HG02642 (cell line): ENCODE data around the gene CLOCK.

ENCODE experiments used
- ATAC-seq: cut with Tn5 transposase; IDR thresholded peaks from one replicate; pipeline ENCODE4 v1.9.1; 2021; ENCODE audit warnings: mild to moderate bottlenecking; ENCODE audit not compliant: unreplicated experiment, poor library complexity

Gene CLOCK

GRCh38 chr4:55386840-55387239 lies 159.9 kb downstream of the CLOCK start:
- ATAC-seq: no peak

- peak; percentile 81 for ATAC-seq
Observed at GRCh38 chr4:55386073-55386472, 160.6 kb downstream of the CLOCK start.

DNA sequence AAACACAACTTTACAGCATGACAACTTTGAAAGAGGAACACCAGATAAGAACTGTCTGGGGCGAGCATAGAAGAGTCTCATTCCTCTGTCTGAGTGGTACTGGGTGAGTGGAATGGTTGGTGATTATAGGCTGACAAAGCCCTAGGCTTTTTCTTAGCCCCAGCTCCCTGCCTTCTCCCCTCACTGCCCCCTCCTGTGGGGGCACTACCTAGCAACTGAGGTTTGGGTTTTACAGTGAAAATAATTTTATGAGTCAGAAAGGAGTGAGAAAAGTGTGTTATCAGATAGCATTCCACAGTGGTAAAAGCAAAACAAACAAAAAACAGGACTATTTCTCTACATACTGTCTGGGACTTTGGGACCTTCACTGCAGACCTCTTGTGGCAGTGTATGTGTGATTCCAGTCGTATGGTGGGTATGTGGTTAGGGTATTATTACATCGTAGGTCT lies 161.5 kb downstream of the CLOCK start:
- no peak for ATAC-seq

DNA sequence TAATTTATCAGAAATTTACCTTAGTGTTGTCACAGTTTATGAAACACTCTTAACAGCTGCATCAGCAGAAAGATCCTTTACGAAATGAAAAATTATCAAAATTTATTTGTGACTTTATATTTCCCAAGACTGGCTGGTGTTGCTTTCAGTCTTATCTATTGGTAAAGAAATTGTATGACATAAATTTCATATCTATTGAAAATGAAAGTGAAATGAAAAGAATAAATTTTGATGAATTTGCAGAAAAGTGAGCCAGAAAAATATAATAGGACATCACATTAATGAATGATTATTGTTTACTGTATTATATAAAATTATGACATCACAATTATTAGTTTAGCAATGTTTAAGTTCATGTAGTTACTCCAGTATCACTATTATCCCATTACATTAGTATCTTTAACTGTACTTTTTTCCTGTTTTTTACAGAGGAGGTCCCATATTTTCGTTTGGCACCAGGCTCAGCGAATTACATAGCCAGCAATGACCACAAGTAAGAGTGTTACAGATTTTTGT lies 164.2 kb downstream of the CLOCK start:
- no peak for ATAC-seq

- ATAC-seq: no peak
Observed at GRCh38 chr4:55381502-55381901, 165.2 kb downstream of the CLOCK start.

GRCh38 chr4:55380576-55380975 lies 166.1 kb downstream of the CLOCK start:
- ATAC-seq: no peak

GRCh38 chr4:55378617-55379467 lies 167.9 kb downstream of the CLOCK start:
- ATAC-seq: no peak
